A549 treated with Mapracorat at 1 μM for 4 hours (cell line): ENCODE measurements around the gene MOB3A. TPM values are rescaled to one million over a fixed set of nuclear protein-coding genes. Genes with fewer than 3 reads are reported as not detected.

Experiments
- total RNA-seq: library from RNA; stranded (reverse); fragments of 200-300 nt; extraction: Qiagen RNA extraction; gene quantifications from 5 replicates; pipeline ENCODE4 v1.2.3, GENCODE V29; 2022

Gene MOB3A
- total RNA-seq = 12.3 to 13.7 TPM (median 13.2 TPM) in 5 replicates

DNA sequence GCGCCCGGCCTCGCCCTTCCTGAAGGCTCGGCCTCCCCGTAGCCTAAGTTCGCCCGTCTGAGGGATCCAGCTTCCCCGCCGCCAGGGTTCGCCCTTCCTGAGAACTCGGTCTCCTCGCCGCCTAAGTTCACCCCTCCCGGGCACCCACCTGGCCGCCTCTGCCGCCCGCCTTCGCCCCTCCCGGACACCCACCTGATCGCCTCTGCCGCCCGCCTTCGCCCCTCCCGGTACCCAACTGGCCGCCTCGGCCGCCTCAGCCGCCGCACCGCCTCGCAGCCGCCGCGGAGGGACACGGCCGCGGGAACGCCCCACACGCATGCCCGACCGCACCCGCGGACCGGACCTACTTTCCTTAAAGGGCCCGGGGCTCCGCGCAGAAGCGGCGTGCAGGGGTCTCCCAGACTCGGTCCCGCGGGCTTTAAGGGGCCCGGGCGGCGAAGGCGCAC is at the start of gene MOB3A:
TSS of gene MOB3A (minus strand) at position 293 of the 446 bp plus-strand sequence. CDS start 17,766 bp downstream, outside the sequence.

DNA sequence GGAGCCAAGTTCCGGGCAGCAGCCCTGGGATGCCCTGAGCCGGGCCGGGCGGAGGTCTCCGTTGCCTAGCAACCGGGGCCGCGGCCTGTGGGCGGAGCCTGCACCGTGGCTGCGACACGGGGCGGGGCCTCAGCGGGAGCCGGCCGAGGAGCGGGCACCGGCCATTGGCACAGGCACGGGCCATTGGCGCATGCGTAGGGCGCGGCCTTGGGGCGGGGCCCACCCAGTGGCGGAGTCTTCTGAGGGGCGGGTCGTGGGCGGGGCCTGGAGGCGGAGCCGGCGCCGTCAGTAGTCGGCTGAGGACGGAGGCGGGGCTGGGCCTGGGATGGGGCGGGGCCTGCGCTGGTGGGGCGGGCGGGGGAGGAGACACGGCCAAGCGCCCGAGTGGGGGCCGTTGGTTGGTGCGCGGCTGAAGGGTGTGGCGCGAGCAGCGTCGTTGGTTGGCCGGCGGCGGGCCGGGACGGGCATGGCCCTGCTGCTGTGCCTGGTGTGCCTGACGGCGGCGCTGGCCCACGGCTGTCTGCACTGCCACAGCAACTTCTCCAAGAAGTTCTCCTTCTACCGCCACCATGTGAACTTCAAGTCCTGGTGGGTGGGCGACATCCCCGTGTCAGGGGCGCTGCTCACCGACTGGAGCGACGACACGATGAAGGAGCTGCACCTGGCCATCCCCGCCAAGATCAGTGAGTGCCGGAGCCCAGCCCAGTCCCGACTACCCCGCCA is 515 bp upstream of the MOB3A start, which contains the start of gene IZUMO4:
TSS of gene IZUMO4 (plus strand) at position 436 of the 723 bp plus-strand sequence. CDS start at position 467, 31 bp downstream.

DNA sequence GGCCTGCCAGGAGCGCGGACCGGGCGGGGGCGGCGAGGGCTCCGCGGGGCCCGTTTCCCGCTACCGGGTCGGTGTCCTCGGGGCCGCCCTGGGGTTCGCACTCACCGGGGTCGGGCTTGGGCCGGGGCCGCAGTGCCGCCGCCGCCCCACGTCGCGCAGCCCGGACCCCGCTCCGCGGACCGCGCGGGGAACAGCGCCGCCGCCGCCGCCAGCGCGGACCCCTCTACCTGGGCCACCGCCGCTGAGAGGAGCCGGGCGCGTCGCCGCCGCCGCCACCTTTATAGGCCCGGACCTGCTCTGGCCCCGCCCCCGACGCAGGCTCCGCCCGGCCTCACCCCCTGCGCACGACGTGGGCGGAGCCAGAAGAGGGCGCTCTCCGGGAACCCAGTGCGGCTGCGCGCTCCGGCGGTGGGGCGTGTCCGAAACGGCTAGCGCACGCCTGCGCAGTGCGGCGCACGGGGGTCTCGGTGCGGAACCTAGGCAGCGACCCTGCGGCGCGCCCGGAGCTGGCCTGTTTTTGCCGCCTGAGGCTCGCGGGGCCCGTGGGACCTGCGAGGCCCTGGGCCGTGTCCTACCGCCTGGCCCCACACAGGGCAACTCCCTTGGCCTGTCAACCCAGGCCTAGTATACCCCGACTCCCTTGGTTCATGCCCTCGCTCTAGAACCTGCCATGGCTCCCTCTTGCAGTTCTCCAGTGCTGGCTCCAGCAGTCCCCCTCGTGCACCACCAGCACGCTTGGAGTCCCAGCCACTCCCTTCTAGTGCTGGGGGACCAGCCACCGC is 44.9 kb downstream of the MOB3A start, which contains the start of gene MKNK2:
TSS of gene MKNK2 (minus strand) at position 254 of the 782 bp plus-strand sequence. CDS start 393 bp downstream, outside the sequence.

Other genes starting within 250 kb of the MOB3A start
- 16.2 to 22.4 TPM (median 19.6 TPM) in 5 replicates for gene REXO1, start 247.8 kb downstream of the MOB3A start, total RNA-seq
- gene KLF16, start 232.7 kb downstream of the MOB3A start, total RNA-seq = 15.3 to 31.0 TPM (median 28.4 TPM) in 5 replicates
- 18.7 to 38.9 TPM (median 37.7 TPM) in 5 replicates for gene ABHD17A, start 210.8 kb downstream of the MOB3A start, total RNA-seq
- 2.4 to 6.7 TPM (median 5.2 TPM) in 5 replicates for gene ADAT3, start 190.9 kb downstream of the MOB3A start, total RNA-seq
- 46.8 to 62.0 TPM (median 49.1 TPM) in 5 replicates for gene SCAMP4, start 190.9 kb downstream of the MOB3A start, total RNA-seq
- gene CSNK1G2, start 155.2 kb downstream of the MOB3A start, total RNA-seq = 37.4 to 53.6 TPM (median 52.0 TPM) in 5 replicates
- 31.4 to 46.2 TPM (median 43.0 TPM) in 5 replicates for gene BTBD2, start 80.6 kb downstream of the MOB3A start, total RNA-seq
- gene MKNK2, start 45.1 kb downstream of the MOB3A start, total RNA-seq = 44.0 to 82.2 TPM (median 69.2 TPM) in 5 replicates
- gene IZUMO4, start 589 bp upstream of the MOB3A start, total RNA-seq = 0.32 to 1.0 TPM (median 0.87 TPM) in 5 replicates
- gene AP3D1, start 55.2 kb upstream of the MOB3A start, total RNA-seq = 63.7 to 80.4 TPM (median 76.8 TPM) in 5 replicates
- 10.7 to 18.7 TPM (median 18.0 TPM) in 5 replicates for gene DOT1L, start 67.6 kb upstream of the MOB3A start, total RNA-seq
- 39.1 to 60.0 TPM (median 59.1 TPM) in 5 replicates for gene PLEKHJ1, start 140.0 kb upstream of the MOB3A start, total RNA-seq
- 63.8 to 74.1 TPM (median 69.0 TPM) in 5 replicates for gene SF3A2, start 140.5 kb upstream of the MOB3A start, total RNA-seq
- 7.6 to 24.5 TPM (median 15.3 TPM) in 5 replicates for gene AMH, start 153.0 kb upstream of the MOB3A start, total RNA-seq
- 0.42 to 0.86 TPM (median 0.76 TPM) in 5 replicates for gene JSRP1, start 160.1 kb upstream of the MOB3A start, total RNA-seq
- gene PEAK3, start 185.8 kb upstream of the MOB3A start, total RNA-seq = 0.08 to 0.15 TPM (median 0.11 TPM) in 3 of 5 replicates, not detected in the others
- gene LINGO3, start 211.8 kb upstream of the MOB3A start, total RNA-seq = 0.07 TPM in 1 of 5 replicates, not detected in the others
- 135 to 163 TPM (median 151 TPM) in 5 replicates for gene LSM7, start 232.3 kb upstream of the MOB3A start, total RNA-seq
- 11.9 to 24.2 TPM (median 20.8 TPM) in 5 replicates for gene SPPL2B, start 232.4 kb upstream of the MOB3A start, total RNA-seq